ENCODE measurements around the gene ATRN. TPM values are rescaled to one million over a fixed set of nuclear protein-coding genes. Genes with fewer than 3 reads are reported as not detected.

Gene ATRN
- total RNA-seq, 1 experiment from 2014 or later = 28.3 TPM

DNA sequence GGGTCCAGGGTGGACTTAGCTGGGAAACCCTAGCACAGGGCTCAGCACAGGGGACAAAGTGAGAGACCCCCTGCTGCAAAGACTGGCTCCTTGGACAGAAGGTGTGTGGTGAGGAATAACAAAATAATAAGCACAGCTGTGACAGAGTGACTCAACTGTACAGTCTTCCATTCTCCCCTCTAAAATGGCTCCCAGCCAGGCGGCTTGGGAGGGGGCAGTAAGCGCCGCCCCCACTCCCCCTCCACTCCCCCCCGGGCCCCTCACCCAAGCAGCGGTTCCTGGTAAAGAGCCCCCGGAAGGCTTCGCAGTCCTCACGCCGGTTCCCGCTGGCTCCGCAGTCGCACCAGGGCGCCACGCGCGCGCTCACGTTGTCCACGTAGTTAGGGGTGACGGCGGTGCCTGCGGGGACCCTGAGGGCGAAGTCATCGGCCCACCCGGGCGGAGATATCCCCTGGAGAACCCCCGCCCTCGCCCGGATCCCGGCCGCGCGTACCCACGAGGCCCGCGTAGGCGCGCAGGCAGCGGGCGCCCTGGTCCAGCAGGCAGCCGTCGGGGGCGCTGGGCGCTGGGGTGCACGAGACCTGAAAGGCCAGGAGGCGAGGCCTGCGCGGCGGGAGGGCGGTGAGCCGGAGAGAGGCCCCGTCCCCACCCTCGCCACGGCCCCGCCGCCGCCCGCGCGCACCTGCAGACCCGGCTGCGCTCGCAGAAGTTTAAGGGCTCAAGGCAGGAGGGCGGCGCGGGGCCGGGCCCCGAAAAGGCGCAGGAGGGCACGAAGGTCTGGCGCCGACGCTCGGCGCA, 189.6 kb downstream of the ATRN start:
- DNase-seq = no peak
- TF ChIP-seq, protein P1, sequence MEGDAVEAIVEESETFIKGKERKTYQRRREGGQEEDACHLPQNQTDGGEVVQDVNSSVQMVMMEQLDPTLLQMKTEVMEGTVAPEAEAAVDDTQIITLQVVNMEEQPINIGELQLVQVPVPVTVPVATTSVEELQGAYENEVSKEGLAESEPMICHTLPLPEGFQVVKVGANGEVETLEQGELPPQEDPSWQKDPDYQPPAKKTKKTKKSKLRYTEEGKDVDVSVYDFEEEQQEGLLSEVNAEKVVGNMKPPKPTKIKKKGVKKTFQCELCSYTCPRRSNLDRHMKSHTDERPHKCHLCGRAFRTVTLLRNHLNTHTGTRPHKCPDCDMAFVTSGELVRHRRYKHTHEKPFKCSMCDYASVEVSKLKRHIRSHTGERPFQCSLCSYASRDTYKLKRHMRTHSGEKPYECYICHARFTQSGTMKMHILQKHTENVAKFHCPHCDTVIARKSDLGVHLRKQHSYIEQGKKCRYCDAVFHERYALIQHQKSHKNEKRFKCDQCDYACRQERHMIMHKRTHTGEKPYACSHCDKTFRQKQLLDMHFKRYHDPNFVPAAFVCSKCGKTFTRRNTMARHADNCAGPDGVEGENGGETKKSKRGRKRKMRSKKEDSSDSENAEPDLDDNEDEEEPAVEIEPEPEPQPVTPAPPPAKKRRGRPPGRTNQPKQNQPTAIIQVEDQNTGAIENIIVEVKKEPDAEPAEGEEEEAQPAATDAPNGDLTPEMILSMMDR (IDR thresholded peaks at IDR 0.05; ENCODE audit: unreplicated experiment) = no peak
- Mint-ChIP-seq H3K4me3 (ENCODE audit: low read depth, unreplicated experiment) (no peak overlapping the region), H3K27ac (ENCODE audit: unreplicated experiment) (no peak overlapping the region), H3K27me3 (ENCODE audit: unreplicated experiment) (peaks cover 47% of the 10 kb centered on the region), H3K36me3 (ENCODE audit: insufficient read depth, unreplicated experiment) (no peaks in the 10 kb centered on the region), H3K4me1 (ENCODE audit: low read depth, unreplicated experiment) (no peaks in the 10 kb centered on the region), H3K9me3 (ENCODE audit: low read depth, unreplicated experiment) (no peaks in the 10 kb centered on the region)
- no TSS peak for BruUV-seq (replicated peaks)
- CTCF ChIA-PET = interaction anchor here (0.6 kb wide), 1 partner anchor 309 kb away, joined by 3 read pairs; no protein-coding TSS in a partner anchor
- intact Hi-C loops (cut with micrococcal nuclease; ENCODE audit: unreplicated experiment) = no loop called here

DNA sequence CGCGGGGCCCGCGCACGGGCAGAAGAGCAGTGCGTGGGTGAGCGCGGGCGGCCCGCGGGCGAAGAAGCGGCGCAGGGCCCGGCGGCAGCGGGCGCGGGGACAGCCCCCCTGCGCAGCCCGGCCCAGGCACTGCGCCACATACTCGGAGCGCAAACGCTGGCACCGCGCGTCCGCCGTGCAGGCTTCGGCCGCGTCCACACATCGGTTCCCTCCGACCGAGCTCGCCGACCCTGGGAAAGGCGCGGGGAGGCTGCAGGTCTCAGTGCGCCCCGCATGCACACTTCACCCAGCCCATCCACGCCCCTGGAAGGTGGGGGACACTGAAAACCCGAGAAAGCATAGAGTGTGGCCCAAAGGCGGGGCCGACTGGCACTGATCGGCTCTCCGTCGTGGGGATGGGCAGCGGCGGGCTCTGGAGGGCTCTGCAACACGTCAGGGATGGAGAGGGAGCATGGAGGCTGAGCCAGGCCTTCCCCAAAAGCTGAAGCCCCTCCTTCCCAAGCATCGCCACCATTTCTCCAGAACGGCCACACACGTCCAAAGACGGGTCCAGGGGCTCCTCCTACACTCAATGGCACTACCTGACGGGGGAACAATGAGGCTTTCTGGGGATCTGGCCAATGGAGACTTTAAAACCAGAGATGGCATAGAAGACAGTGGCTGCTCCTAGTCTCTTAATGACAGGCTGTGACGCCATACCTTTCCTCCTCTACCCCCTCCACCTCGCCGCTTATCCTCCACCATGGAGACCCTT, 190.4 kb downstream of the ATRN start:
- no peak for DNase-seq
- Mint-ChIP-seq H3K36me3 (ENCODE audit: insufficient read depth, unreplicated experiment) (no peaks in the 10 kb centered on the region), H3K27me3 (ENCODE audit: unreplicated experiment) (peaks cover 47% of the 10 kb centered on the region), H3K4me3 (ENCODE audit: low read depth, unreplicated experiment) (no peak overlapping the region), H3K4me1 (ENCODE audit: low read depth, unreplicated experiment) (no peaks in the 10 kb centered on the region), H3K9me3 (ENCODE audit: low read depth, unreplicated experiment) (no peaks in the 10 kb centered on the region), H3K27ac (ENCODE audit: unreplicated experiment) (no peak overlapping the region)
- intact Hi-C loops (cut with micrococcal nuclease; ENCODE audit: unreplicated experiment) = no loop called here
- CTCF ChIA-PET = interaction anchor here (0.6 kb wide), 1 partner anchor 309 kb away, joined by 3 read pairs; no protein-coding TSS in a partner anchor
- BruUV-seq (replicated peaks) = no TSS peak
- TF ChIP-seq, protein P1 (IDR thresholded peaks at IDR 0.05; ENCODE audit: unreplicated experiment) = no peak

DNA sequence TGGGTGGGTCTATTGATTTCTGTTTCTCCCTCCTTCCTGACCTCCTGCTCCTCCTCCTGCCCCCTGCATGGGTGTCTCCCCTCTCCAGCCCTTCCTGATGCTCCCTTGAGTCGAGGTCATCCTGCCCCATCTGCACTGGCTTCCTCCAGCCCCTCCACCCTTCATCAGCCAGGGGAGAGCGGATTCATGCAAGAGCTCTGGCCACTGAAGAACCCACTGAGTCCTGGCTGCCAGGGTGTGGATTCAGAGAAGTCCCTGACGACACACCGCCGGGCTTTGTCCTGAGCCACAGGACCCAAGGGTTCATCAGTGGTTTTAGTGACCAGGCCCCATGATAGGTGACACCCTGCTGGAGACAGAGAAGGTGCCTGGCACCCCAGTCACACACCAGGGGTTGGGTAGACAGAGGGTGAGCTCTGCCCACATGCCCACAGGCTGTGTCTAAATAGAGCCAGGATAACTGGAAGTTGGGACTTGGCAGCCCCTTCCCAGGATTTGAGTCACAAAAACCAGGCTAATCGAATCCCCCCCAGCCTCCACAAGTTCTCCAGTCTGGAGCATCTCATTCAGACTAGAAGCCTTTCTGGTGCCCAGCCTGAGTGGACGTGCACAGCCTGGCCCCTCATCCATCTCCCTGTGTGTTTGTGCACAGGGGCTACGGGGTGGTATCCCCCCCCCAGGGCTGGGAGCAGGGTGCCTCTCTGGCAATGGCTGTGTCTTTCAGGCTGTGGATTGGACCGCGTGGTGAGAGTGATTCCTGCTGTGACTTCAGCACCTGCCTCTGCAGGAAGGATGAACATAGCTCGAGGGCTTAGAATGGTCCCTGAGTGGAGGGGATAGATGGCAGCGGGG, 191.2 kb downstream of the ATRN start:
- Mint-ChIP-seq H3K27ac (ENCODE audit: unreplicated experiment) (no peak overlapping the region), H3K27me3 (ENCODE audit: unreplicated experiment) (peaks cover 47% of the 10 kb centered on the region), H3K9me3 (ENCODE audit: low read depth, unreplicated experiment) (no peaks in the 10 kb centered on the region), H3K36me3 (ENCODE audit: insufficient read depth, unreplicated experiment) (no peaks in the 10 kb centered on the region), H3K4me1 (ENCODE audit: low read depth, unreplicated experiment) (no peaks in the 10 kb centered on the region), H3K4me3 (ENCODE audit: low read depth, unreplicated experiment) (no peak overlapping the region)
- no TSS peak for BruUV-seq (replicated peaks)
- DNase-seq = no peak
- CTCF ChIA-PET = no interaction called here
- intact Hi-C loops (cut with micrococcal nuclease; ENCODE audit: unreplicated experiment) = no loop called here
- TF ChIP-seq, protein P1 (IDR thresholded peaks at IDR 0.05; ENCODE audit: unreplicated experiment) = no peak

DNA sequence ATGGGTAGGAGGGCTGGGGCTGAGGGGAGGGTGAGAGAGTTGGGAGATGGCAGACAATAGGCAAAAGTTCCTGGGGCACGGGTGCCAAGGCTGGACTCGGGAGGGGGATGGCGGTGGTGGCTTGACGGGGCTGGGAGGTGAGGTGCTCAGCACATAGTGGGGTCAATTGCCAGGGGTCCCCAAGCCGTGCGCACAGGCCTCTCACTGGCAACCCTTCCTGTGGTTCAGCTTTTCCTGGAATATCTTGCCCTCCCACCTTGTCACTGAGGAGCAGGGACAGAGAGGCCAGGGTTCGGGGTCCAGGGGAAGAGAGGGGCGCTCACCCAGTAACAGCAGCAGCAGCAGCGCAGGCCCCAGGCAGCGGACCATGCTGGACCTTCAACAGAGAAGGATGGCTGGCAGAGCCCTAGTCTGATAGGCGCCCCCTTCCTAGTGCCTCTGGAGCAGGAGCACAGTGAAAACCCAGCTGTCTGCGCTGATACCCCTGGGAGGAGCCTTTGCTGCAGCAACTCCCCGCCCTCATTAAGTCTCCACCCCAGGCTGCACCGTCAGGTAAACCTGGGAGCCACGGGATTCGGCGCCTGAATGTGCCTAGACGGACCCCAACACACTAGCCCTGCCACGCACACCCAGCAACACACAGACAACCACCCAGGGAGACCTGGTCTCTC, 192.3 kb downstream of the ATRN start, which contains the start of gene GFRA4:
Gene GFRA4, minus strand, starts transcription at position 369 of the 671 bp plus-strand sequence. Its CDS starts 0 bp downstream, at position 369.
- Mint-ChIP-seq H3K27ac (ENCODE audit: unreplicated experiment) (no peak within 1 kb of the TSS), H3K4me3 (ENCODE audit: low read depth, unreplicated experiment) (no peak within 1 kb of the TSS), H3K4me1 (ENCODE audit: low read depth, unreplicated experiment) (no peaks in the 10 kb centered on the region), H3K9me3 (ENCODE audit: low read depth, unreplicated experiment) (no peaks in the 10 kb centered on the region), H3K27me3 (ENCODE audit: unreplicated experiment) (peaks cover 47% of the 10 kb centered on the region), H3K36me3 (ENCODE audit: insufficient read depth, unreplicated experiment) (no peaks in the 10 kb centered on the region)
- CTCF ChIA-PET = no interaction called here
- intact Hi-C loops (cut with micrococcal nuclease; ENCODE audit: unreplicated experiment) = no loop called here
- no peak for DNase-seq
- TF ChIP-seq, protein P1 (IDR thresholded peaks at IDR 0.05; ENCODE audit: unreplicated experiment) = no peak
- BruUV-seq (replicated peaks) = no TSS peak

All from Calu3 (cell line).